Endothelial cell (in vitro differentiated cells): Measurements from ENCODE around the gene PDE6H. TPM values are rescaled to one million over a fixed set of nuclear protein-coding genes. Genes with fewer than 3 reads are reported as not detected.

Source experiments
- DNase-seq: peaks from one replicate; pipeline ENCODE4 v3.0.0; 2021; ENCODE audit warnings: low spot score
- H3K27ac Mint-ChIP-seq: one replicate; pipeline ENCODE4 v1.8.0; 2021; ENCODE audit warnings: mixed read lengths, inconsistent platforms; ENCODE audit not compliant: unreplicated experiment
- H3K27me3 Mint-ChIP-seq: one replicate; pipeline ENCODE4 v1.8.0; 2021; ENCODE audit warnings: mild to moderate bottlenecking, moderate library complexity, mixed read lengths, inconsistent platforms; ENCODE audit not compliant: unreplicated experiment
- H3K36me3 Mint-ChIP-seq: one replicate; pipeline ENCODE4 v1.8.0; 2021; ENCODE audit warnings: mild to moderate bottlenecking, low read depth, mixed read lengths, inconsistent platforms; ENCODE audit not compliant: unreplicated experiment
- H3K4me1 Mint-ChIP-seq: one replicate; pipeline ENCODE4 v1.8.0; 2021; ENCODE audit warnings: mild to moderate bottlenecking, mixed read lengths, inconsistent platforms; ENCODE audit not compliant: unreplicated experiment
- H3K4me3 Mint-ChIP-seq: one replicate; pipeline ENCODE4 v1.8.0; 2021; ENCODE audit warnings: mild to moderate bottlenecking, mixed read lengths, inconsistent platforms; ENCODE audit not compliant: unreplicated experiment
- H3K9me3 Mint-ChIP-seq: one replicate; pipeline ENCODE4 v1.8.0; 2021; ENCODE audit warnings: mixed read lengths, inconsistent platforms; ENCODE audit not compliant: unreplicated experiment
- CTCF ChIP-seq: fragments of 200-600 bp; sonication (generic); IDR thresholded peaks from one replicate; pipeline ENCODE4 v1.5.0; 2021; ENCODE audit warnings: antibody characterized with exemption; ENCODE audit not compliant: unreplicated experiment
- total RNA-seq: library from RNA; stranded (reverse); fragmentation: NEBNext Ultra II Directional; extraction: Animal tissue kit (Norgen Biotek cat#: 25700); gene quantifications from one replicate; pipeline ENCODE4 v1.2.1, GENCODE V29; 2021; ENCODE audit not compliant: unreplicated experiment

PDE6H gene
- total RNA-seq, 1 donor from 2014 or later: not detected

GRCh38 chr12:14994610-14995009, 21.8 kb downstream of the PDE6H start:
- H3K27me3 Mint-ChIP-seq: no peaks in the 10 kb centered on the region
- H3K27ac Mint-ChIP-seq: no peak overlapping the region
- no peak for TF ChIP-seq CTCF
- no peak for DNase-seq
- H3K4me1 Mint-ChIP-seq: no peaks in the 10 kb centered on the region
- H3K4me3 Mint-ChIP-seq: no peak overlapping the region
- H3K9me3 Mint-ChIP-seq: no peaks in the 10 kb centered on the region
- no peaks in the 10 kb centered on the region for H3K36me3 Mint-ChIP-seq

GRCh38 chr12:14995583-14996425, 23.0 kb downstream of the PDE6H start:
- H3K27me3 Mint-ChIP-seq: no peaks in the 10 kb centered on the region
- no peaks in the 10 kb centered on the region for H3K9me3 Mint-ChIP-seq
- no peaks in the 10 kb centered on the region for H3K4me1 Mint-ChIP-seq
- H3K27ac Mint-ChIP-seq: no peak overlapping the region
- H3K4me3 Mint-ChIP-seq: no peak overlapping the region
- no peaks in the 10 kb centered on the region for H3K36me3 Mint-ChIP-seq
- TF ChIP-seq CTCF: peak; percentile 49
- no peak for DNase-seq

- H3K4me1 Mint-ChIP-seq: peaks cover 13% of the 10 kb centered on the region
- no peak for TF ChIP-seq CTCF
- H3K4me3 Mint-ChIP-seq: no peak overlapping the region
- no peaks in the 10 kb centered on the region for H3K9me3 Mint-ChIP-seq
- DNase-seq: no peak
- H3K27me3 Mint-ChIP-seq: no peaks in the 10 kb centered on the region
- H3K27ac Mint-ChIP-seq: no peak overlapping the region
- no peaks in the 10 kb centered on the region for H3K36me3 Mint-ChIP-seq
These were observed 25.2 kb downstream of the PDE6H start for GRCh38 chr12:14997998-14998397.

GRCh38 chr12:14999021-14999694, 26.3 kb downstream of the PDE6H start:
- Mint-ChIP-seq H3K27ac (no peak overlapping the region), H3K9me3 (no peaks in the 10 kb centered on the region), H3K36me3 (no peaks in the 10 kb centered on the region), H3K4me1 (peaks cover 14% of the 10 kb centered on the region), H3K4me3 (no peak overlapping the region), H3K27me3 (no peaks in the 10 kb centered on the region)
- TF ChIP-seq CTCF: no peak
- DNase-seq: no peak

- peaks cover 14% of the 10 kb centered on the region for H3K4me1 Mint-ChIP-seq
- no peaks in the 10 kb centered on the region for H3K36me3 Mint-ChIP-seq
These were observed 27.0 kb downstream of the PDE6H start for GRCh38 chr12:14999695-15000365.

More at GRCh38 chr12:14999695-15000365, 27.0 kb downstream of the PDE6H start:
- no peak overlapping the region for H3K4me3 Mint-ChIP-seq
- no peaks in the 10 kb centered on the region for H3K9me3 Mint-ChIP-seq
- H3K27ac Mint-ChIP-seq: no peak overlapping the region
- DNase-seq: no peak
- H3K27me3 Mint-ChIP-seq: no peaks in the 10 kb centered on the region
- no peak for TF ChIP-seq CTCF
